Esophagus muscularis mucosa (tissue), 3 donors: Measurements from ENCODE around the gene ATP2B2.

ENCODE experiments used
- CTCF ChIP-seq, 3 experiments: fragments of 200-600 bp in 2 of 3; fragments of 450-650 bp in 1 of 3; sonication (generic) in 2 of 3; IDR thresholded peaks; one replicate each; pipeline ENCODE4 v1.5.1; 2017 to 2019; ENCODE audit warnings: antibody characterized with exemption in 3 of 3, mild to moderate bottlenecking in 2 of 3, moderate library complexity in 1 of 3
- POLR2A ChIP-seq: fragments of 450-650 bp; IDR thresholded peaks from one replicate; pipeline ENCODE4 v1.6.1; 2017; ENCODE audit warnings: antibody characterized with exemption, moderate library complexity, mild to moderate bottlenecking, low read depth
- POLR2AphosphoS5 ChIP-seq, 2 donors: sonication (generic); formaldehyde crosslinking; IDR thresholded peaks; one replicate each; pipeline ENCODE4 v1.6.1; 2017; ENCODE audit warnings: antibody characterized with exemption in 2 of 2

GRCh38 chr3:10336761-10337160 is 168.6 kb downstream of the ATP2B2 start:
- TF ChIP-seq CTCF (IDR thresholded peaks at IDR 0.05), result no peak
- no peak for TF ChIP-seq POLR2AphosphoS5 (IDR thresholded peaks at IDR 0.05)
- no peak for TF ChIP-seq POLR2A
